ENCODE measurements around the gene OPCML. TPM values are rescaled to one million over a fixed set of nuclear protein-coding genes. Genes with fewer than 3 reads are reported as not detected.

Gene OPCML
- not detected in 2 replicates for total RNA-seq

DNA sequence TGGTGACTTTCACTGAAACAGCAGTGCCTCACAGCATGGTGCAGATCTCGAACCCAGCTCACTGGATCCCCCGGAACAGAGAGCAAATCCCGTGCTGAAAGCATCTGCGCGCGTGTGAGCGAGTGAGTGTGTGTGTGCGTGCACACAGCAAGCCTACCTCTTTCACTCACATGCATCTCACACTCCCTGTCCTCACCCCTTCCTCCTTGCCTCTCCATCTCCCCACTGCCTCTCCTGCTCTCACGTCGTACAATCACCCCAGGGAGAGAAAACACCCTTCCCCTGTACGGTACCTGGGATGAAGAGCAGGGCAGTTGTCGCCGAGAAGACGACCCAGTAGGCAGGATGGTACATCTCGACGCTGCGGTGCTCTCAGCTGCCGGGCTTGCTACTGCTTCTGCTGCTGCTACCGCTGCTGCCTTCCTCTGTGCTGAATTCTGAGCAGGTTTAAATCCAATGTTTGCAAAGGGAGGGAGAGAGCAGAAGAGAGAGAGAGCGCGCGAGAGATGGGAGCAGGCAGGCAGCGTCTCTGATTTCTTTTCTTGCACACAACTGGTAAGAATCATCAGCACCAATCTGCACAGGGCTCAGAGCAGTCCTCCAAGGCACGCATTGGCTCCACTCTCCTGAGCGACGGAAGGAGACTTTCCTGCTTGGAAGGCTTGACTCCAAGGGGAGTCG lies at the start of gene OPCML:
Gene OPCML (minus strand): TSS at position 531 of the 681 bp plus-strand sequence.
- Mint-ChIP-seq H3K4me3 (no peak within 1 kb of the TSS), H3K36me3 (ENCODE audit: low read depth) (no peaks in the 10 kb centered on the region), H3K9me3 (no peaks in the 10 kb centered on the region), H3K27me3 (peaks cover 23% of the 10 kb centered on the region), H3K27ac (no peak within 1 kb of the TSS), H3K4me1 (no peaks in the 10 kb centered on the region)
- DNase-seq (no peak), ATAC-seq (ENCODE audit: low read depth) (no peak)
- intact Hi-C loops (cut with micrococcal nuclease): no loop called here
- TF ChIP-seq, protein P1, sequence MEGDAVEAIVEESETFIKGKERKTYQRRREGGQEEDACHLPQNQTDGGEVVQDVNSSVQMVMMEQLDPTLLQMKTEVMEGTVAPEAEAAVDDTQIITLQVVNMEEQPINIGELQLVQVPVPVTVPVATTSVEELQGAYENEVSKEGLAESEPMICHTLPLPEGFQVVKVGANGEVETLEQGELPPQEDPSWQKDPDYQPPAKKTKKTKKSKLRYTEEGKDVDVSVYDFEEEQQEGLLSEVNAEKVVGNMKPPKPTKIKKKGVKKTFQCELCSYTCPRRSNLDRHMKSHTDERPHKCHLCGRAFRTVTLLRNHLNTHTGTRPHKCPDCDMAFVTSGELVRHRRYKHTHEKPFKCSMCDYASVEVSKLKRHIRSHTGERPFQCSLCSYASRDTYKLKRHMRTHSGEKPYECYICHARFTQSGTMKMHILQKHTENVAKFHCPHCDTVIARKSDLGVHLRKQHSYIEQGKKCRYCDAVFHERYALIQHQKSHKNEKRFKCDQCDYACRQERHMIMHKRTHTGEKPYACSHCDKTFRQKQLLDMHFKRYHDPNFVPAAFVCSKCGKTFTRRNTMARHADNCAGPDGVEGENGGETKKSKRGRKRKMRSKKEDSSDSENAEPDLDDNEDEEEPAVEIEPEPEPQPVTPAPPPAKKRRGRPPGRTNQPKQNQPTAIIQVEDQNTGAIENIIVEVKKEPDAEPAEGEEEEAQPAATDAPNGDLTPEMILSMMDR (IDR thresholded peaks at IDR 0.05): no peak
- ChIA-PET POLR2A (no interaction called here), CTCF (no interaction called here)

DNA sequence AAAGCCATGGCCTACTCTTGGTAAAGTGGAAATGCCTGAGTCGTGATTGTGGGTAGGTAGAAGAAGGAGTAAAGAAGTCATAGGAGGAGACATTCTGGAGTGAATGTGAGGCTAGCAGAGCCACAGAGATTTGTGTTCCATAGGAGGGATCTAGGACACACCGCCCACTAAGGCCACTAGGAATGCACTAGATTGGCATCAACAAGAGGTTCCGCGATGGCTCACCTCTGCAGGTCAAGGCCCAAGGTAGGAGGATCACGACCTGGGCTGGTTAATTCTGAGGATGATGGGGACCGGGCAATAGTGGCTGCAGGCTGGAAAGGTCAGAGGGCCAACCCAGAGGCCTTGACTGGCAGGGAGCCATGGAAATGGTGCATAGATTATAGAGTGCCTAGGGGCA lies 48.8 kb upstream of the OPCML start:
- POLR2A ChIA-PET: no interaction called here
- no peak for ATAC-seq (ENCODE audit: low read depth)

DNA sequence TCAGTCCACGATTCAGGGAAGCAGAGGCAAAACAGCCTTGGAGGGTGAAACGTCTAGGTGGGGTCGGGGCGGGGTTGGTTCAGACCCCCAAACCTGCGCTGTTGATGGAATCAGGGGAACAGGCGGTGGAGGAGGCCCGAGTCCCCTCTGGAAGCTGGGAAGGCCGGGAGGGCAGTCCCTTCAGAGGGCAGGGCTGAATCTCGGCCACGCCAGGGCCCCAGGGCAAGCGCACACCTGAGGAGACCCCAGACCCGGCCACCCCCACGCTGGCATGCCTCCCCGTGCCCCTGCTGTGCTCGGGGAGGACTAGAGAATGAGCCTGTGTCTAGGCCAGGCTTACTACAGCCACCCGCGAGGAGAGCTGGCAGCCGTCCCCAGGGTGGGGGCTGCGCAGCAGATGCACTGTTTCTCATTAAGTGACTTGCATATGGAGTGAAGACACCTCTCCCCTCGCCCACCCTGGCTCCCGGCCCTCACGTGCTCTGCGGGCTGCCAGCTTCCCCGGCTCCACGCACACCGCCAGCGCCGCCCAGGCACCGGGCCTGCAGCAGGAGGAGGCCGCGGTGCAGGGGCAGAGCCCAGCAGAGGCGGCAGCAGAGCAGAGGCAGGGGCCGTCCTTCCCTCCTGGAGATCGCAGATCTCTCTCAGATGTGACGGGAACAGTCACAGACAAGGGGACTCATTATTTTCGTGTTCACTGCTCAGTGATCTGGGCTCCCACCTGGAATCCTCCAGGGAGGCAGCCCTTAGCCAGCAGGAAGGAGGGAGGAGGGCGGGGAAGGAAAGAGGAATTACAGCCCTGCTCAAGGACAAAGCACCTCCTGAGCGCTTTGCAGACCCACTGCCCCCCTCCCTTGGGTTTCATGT lies 47.1 kb upstream of the OPCML start:
- Mint-ChIP-seq H3K4me1 (no peaks in the 10 kb centered on the region), H3K9me3 (peaks cover 3% of the 10 kb centered on the region), H3K4me3 (no peak overlapping the region), H3K27ac (no peak overlapping the region), H3K27me3 (no peaks in the 10 kb centered on the region), H3K36me3 (ENCODE audit: low read depth) (no peaks in the 10 kb centered on the region)
- ATAC-seq (ENCODE audit: low read depth) (no peak), DNase-seq (no peak)
- ChIA-PET POLR2A (no interaction called here), CTCF (no interaction called here)
- intact Hi-C loops (cut with micrococcal nuclease): no loop called here
- TF ChIP-seq, protein P1 (IDR thresholded peaks at IDR 0.05): no peak

More for the DNA sequence above, 48.8 kb upstream of the OPCML start:
- CTCF ChIA-PET: no interaction called here
- Mint-ChIP-seq H3K36me3 (ENCODE audit: low read depth) (no peaks in the 10 kb centered on the region), H3K27me3 (no peaks in the 10 kb centered on the region), H3K4me1 (no peaks in the 10 kb centered on the region), H3K4me3 (no peak overlapping the region), H3K9me3 (peaks cover 7% of the 10 kb centered on the region), H3K27ac (no peak overlapping the region)
- intact Hi-C loops (cut with micrococcal nuclease): no loop called here
- TF ChIP-seq, protein P1 (IDR thresholded peaks at IDR 0.05): no peak
- DNase-seq: no peak

DNA sequence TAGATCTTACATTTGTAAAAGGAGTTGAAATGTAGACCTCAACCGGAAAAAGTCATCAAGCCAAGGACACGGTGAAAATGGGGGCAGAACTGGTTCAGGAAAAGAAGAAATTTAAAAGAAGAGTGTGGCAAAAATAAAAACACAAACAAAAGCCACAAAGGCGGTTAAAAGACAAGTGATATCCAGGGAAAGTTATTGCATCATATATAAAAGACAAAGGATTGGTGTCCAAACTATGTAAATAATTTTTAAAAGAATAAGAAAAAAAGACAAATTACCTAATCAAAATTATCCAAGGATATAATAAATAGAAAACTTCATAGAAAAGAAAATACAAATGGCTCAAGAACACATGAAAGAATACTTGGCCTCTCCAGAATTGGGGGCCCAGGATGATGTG lies 45.1 kb upstream of the OPCML start:
- Mint-ChIP-seq H3K27me3 (no peaks in the 10 kb centered on the region), H3K36me3 (ENCODE audit: low read depth) (no peaks in the 10 kb centered on the region), H3K4me1 (no peaks in the 10 kb centered on the region), H3K27ac (no peak overlapping the region), H3K9me3 (peaks cover 3% of the 10 kb centered on the region), H3K4me3 (no peak overlapping the region)
- ATAC-seq (ENCODE audit: low read depth): no peak
- CTCF ChIA-PET: no interaction called here
- intact Hi-C loops (cut with micrococcal nuclease): no loop called here
- TF ChIP-seq, protein P1 (IDR thresholded peaks at IDR 0.05): no peak
- DNase-seq: no peak
- POLR2A ChIA-PET: no interaction called here

DNA sequence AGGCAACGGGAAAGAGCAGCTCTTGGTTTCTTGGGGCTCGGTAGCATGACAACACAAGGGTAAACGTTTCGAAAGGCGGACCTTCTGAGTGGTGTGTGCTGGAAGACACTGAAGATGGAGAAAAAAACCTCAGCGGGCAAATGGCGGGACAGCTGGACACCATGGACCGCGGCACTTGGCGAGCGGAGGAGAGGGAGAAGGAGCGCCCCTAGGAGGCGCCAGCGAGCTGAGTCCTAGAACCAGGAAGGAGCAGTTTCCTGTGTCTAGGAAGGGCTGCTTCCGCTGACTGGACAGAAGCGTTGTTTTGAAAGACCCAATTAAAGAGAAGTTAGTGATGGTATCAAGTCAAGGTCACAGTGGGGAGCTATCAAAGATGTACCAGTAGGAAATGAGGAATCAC lies 44.0 kb upstream of the OPCML start:
- H3K27ac Mint-ChIP-seq: no peak overlapping the region
- no peaks in the 10 kb centered on the region for H3K27me3 Mint-ChIP-seq
- ATAC-seq (ENCODE audit: low read depth) (no peak), DNase-seq (no peak)
- H3K4me1 Mint-ChIP-seq: no peaks in the 10 kb centered on the region
- intact Hi-C loops (cut with micrococcal nuclease): no loop called here
- no peak overlapping the region for H3K4me3 Mint-ChIP-seq
- CTCF ChIA-PET: no interaction called here
- peaks cover 3% of the 10 kb centered on the region for H3K9me3 Mint-ChIP-seq
- POLR2A ChIA-PET: no interaction called here
- H3K36me3 Mint-ChIP-seq (ENCODE audit: low read depth): no peaks in the 10 kb centered on the region
- TF ChIP-seq, protein P1 (IDR thresholded peaks at IDR 0.05): no peak

Data from activated B cell treated with CpG ODN at 0.5 μM for 24 hours (primary cell).